Small intestine (tissue), 7 donors: Measurements from ENCODE around the gene KIAA1328. TPM values are rescaled to one million over a fixed set of nuclear protein-coding genes. Genes with fewer than 3 reads are reported as not detected.

Experiments used
- DNase-seq, 2 donors: peaks; one replicate each; pipeline versions ENCODE4 v3.0.0 to v3.0.0-alpha.2; 2013
- FAIRE-seq: peaks from 2 replicates; lab custom pipeline; 2012; peaks lifted over from hg19 to GRCh38; lab: Jason Lieb, UNC
- H3K27ac ChIP-seq, 3 donors: one replicate each; pipeline ENCODE4 v1.5.1; 2013; ENCODE audit warnings: low read length in 2 of 3, mild to moderate bottlenecking in 2 of 3, control low read depth in 1 of 3, inconsistent platforms in 1 of 3, low read depth in 1 of 3, moderate library complexity in 1 of 3
- H3K27me3 ChIP-seq, 3 donors: one replicate each; pipeline ENCODE4 v1.6.1; 2013; ENCODE audit warnings: low read length in 3 of 3, inconsistent platforms in 1 of 3; ENCODE audit not compliant: control insufficient read depth in 3 of 3, insufficient read depth in 3 of 3
- H3K36me3 ChIP-seq, 3 donors: one replicate each; pipeline ENCODE4 v1.6.1; 2013; ENCODE audit warnings: low read length in 3 of 3, inconsistent platforms in 1 of 3, low read depth in 1 of 3, mild to moderate bottlenecking in 1 of 3, moderate library complexity in 1 of 3; ENCODE audit not compliant: control insufficient read depth in 3 of 3, insufficient read depth in 2 of 3
- H3K4me1 ChIP-seq, 3 donors: one replicate each; pipeline ENCODE4 v1.6.1; 2013; ENCODE audit warnings: low read length in 2 of 3, inconsistent platforms in 1 of 3, low read depth in 1 of 3, mild to moderate bottlenecking in 1 of 3, moderate library complexity in 1 of 3; ENCODE audit not compliant: control insufficient read depth in 3 of 3, insufficient read depth in 2 of 3
- H3K4me3 ChIP-seq, 3 donors: one replicate each; pipeline ENCODE4 v1.5.1; 2013; ENCODE audit warnings: low read length in 3 of 3, control low read depth in 1 of 3, inconsistent platforms in 1 of 3, low read depth in 1 of 3, mild to moderate bottlenecking in 1 of 3, moderate library complexity in 1 of 3
- H3K9me3 ChIP-seq, 2 donors: one replicate each; pipeline ENCODE4 v1.6.1; 2013; ENCODE audit warnings: low read depth in 1 of 2, low read length in 1 of 2; ENCODE audit not compliant: control insufficient read depth in 2 of 2, insufficient read depth in 1 of 2
- WGBS, 3 donors: extraction: QIAGEN DNeasy Blood & Tissue Kit; methylation state at CpG; one replicate each; pipeline ENCODE4 v1.1.7; 2013; 5-methylcytosine and 5-hydroxymethylcytosine counted together
- polyA plus RNA-seq, 4 donors: library from polyadenylated mRNA; stranded (reverse) in 3 of 4; unstranded in 1 of 4; fragments of 200-250 nt in 3 of 4; fragments of 120-200 nt in 1 of 4; gene quantifications; one replicate each; pipeline versions ENCODE4 v1.2.1 to v1.2.3, GENCODE V29; 2013
- donor health status: healthy with polysubstance abuse.
- donor health status: control.
- donor health status: control.
- donor health status: Bipolar disorder and iron deficiency.
- donor health status: healthy.

KIAA1328 gene
- polyA plus RNA-seq, 4 donors = 1.8 to 6.8 (median 2.6) TPM

DNA sequence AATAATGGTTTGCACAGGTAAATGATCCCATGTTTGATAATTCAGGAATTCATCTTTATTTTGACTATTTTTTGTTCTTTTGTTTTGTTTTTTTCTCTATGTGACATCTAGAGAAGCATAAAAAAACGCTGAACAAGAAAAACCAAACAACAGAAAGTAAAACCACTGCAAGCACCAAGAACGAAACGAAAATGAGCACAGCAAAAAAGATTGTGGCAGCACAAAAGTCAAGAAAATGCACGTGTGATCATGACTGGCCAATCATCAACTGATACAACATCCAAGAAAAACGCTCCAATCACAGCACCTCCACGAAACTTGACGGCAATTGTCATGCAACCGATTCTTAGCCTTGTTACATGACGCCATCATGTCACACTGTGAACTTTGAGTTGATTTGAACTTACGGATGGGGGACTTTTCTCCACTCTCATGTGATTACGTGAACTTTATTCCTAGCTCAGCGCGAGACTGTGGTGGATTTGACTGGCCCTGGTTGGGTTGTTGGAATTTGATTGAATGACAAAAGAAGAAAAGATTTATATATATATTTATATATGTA, 417.9 kb downstream of the KIAA1328 start:
- FAIRE-seq (no peak), DNase-seq (no peak)
- Histone ChIP-seq H3K27me3 (peaks cover 0 to 7% (median 0%) of the 10 kb centered on the region in 3 donors), H3K4me1 (peaks cover 0 to 19% (median 0%) of the 10 kb centered on the region in 3 donors), H3K27ac (no peak overlapping the region), H3K9me3 (no peaks in the 10 kb centered on the region), H3K4me3 (no peak overlapping the region), H3K36me3 (peaks cover 0 to 21% (median 0%) of the 10 kb centered on the region in 3 donors)
- WGBS, 3 donors = 88% methylated on average over 13 of the region's 13 CpGs

DNA sequence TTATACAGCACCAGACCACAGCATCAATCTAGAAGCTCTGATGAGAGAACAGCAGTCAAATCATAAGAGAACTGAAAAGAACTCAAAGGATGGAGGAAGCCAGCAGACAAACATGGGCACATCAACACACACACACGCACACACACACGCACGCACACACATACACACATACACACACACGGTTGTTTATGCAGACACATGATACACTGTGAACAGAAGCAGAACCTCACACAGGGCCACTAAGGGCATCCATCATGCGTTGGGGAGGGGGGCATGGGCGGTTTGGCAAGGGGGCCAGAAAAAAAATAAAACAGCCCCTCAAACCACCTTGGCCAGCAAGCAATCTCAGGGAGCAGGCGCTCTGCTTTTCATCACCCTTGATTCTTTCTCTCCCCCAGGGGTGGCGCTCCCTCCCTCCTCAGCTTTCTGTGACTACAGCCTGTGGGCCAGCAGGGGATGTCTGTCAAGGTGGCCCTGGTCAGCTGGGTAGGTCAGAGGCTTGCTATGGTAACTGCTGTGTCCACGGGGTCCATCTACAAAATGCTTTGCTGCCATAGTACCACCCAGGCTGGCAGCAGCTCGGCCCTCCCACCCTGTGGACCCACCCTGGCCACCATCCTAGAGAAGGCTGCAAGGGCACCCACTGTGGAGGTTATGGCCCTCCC, 418.7 kb downstream of the KIAA1328 start:
- FAIRE-seq (no peak), DNase-seq (no peak)
- no peak overlapping the region for H3K27ac ChIP-seq
- H3K27me3 ChIP-seq = peaks cover 0 to 10% (median under 1%) of the 10 kb centered on the region in 3 donors
- H3K9me3 ChIP-seq = no peaks in the 10 kb centered on the region
- H3K4me1 ChIP-seq = peaks cover 0 to 26% (median 0%) of the 10 kb centered on the region in 3 donors
- peaks cover 0 to 21% (median 0%) of the 10 kb centered on the region in 3 donors for H3K36me3 ChIP-seq
- H3K4me3 ChIP-seq = no peak overlapping the region
- WGBS, 3 donors = 74 to 86% (median 85%) methylated on average over 10 of the region's 10 CpGs

DNA sequence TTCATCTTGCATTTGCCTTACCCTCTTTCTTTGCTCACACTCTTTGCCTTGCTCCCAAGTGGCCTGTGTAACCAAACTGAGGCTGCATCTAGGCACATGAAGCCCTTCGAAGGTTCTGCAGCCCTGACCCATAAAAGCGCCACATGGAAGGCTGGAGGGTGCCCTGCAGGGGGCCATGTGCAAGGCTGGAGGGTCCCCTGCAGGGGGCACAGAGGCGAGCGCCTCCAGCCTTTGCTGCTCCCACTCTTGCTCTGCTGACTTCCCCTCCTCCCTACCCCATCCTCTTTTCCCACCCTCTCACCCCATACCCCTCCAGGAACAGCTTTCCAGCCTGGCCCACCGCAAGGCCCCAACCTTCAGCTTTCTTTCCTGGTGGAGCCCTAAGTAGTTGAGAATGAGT, 419.4 kb downstream of the KIAA1328 start:
- Histone ChIP-seq H3K4me3 (no peak overlapping the region), H3K9me3 (no peaks in the 10 kb centered on the region), H3K27ac (no peak overlapping the region), H3K27me3 (peaks cover 0 to 12% (median 4%) of the 10 kb centered on the region in 3 donors), H3K4me1 (peaks cover 0 to 28% (median 0%) of the 10 kb centered on the region in 3 donors), H3K36me3 (peaks cover 0 to 20% (median 0%) of the 10 kb centered on the region in 3 donors)
- 87 to 92% (median 89%) methylated on average over 5 of the region's 5 CpGs for WGBS, 3 donors
- no peak for FAIRE-seq
- DNase-seq = no peak

DNA sequence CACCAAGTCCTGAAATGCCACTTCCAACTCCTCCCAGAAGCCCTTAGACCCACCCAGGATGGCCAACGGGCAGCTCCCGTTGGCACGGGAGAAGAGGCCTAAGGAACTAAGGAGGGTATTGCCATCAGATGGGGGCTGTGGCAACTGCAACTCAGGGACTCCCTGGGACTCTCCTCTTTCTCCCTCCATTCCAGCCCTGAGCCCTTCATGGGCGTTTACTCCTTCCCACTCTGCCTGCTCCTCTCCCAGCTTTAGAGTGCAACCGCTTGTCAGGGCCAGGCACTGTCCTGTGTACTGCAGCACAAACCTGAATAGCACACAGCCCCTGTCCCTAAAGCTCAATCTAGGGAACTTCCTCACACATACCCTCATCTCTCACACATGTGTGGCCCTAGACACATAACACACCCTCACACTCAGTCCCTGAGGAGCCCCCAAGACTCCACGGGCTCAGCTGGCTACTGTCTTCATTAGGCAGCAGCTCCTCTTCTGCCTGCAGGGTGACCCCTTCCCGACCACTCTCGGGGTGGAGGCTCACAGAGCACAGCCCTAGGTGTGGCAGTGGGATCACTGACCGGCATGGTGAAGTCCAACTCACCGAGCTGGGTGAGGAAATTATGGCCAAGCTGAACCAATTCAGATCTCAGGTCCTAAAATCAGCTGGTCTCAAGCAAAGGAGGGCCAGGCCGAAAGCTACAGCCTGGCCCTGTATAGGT, 420.4 kb downstream of the KIAA1328 start:
- Histone ChIP-seq H3K36me3 (peaks cover 0 to 20% (median 0%) of the 10 kb centered on the region in 3 donors), H3K4me3 (no peak overlapping the region), H3K27me3 (peaks cover 0 to 12% (median 4%) of the 10 kb centered on the region in 3 donors), H3K9me3 (no peaks in the 10 kb centered on the region), H3K4me1 (peaks cover 0 to 28% (median 0%) of the 10 kb centered on the region in 3 donors), H3K27ac (no peak overlapping the region)
- FAIRE-seq (no peak), DNase-seq (no peak)
- 74 to 78% (median 78%) methylated on average over 11 of the region's 11 CpGs for WGBS, 3 donors

DNA sequence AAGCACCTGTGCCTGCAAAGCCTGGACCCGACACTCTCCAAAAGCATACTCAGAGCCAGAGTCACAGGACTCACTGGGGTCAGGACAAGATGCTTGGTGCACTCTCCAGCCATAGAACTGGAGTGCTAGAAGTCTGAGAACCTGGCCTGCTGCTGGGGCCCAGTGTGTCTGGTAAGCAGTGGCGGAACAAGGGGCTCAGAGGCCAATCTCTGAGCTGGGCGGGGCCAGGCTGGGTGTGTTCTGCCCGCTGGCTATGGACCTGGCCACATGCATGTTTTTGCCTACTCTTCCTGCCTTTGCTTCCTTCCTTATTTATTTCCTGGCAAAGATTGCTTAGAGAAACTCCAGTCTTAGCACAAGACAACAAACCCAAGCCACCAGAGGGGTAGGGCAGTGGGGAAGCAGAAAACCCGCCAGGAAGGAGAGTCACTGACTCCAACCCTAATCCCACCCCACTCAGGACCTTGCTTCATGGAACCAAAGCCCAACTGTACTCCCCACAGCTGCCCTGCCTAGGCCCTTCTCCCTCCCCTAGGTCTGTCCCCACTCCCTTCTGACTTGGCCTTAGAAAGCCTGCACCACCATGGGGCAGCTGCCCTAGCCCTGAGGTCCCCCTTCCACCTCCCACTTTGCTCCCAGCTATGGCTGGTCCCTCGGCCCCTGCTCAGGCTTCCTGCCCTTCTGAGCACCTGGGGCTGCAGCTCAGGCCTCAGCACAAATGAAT, 421.1 kb downstream of the KIAA1328 start:
- DNase-seq (peak; percentile 9 to 71), FAIRE-seq (no peak)
- 56 to 65% (median 63%) methylated on average over 6 of the region's 6 CpGs for WGBS, 3 donors

DNA sequence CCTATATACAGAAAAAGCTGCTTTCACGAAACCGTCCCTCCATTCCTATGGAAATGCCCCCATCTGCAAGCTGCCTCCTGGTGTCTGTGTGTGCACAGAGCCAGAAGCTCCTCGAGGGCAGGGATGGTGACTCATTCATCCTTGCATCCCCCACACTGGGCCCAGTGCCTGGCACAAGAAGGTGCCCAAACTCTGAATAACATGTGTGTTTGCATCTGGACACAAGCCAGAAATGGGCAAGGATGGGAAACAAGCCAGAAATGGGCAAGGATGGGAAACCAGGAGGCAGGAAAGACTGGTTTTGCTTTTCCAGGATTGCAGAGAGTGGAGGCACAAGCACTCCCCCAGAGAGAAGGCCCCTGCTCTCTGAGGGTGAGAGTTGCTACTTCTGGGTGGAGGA, 422.8 kb downstream of the KIAA1328 start:
- Histone ChIP-seq H3K27ac (no peak overlapping the region), H3K9me3 (no peaks in the 10 kb centered on the region), H3K4me1 (peaks cover 0 to 28% (median 0%) of the 10 kb centered on the region in 3 donors), H3K4me3 (no peak overlapping the region), H3K27me3 (peaks cover 0 to 14% (median 4%) of the 10 kb centered on the region in 3 donors), H3K36me3 (peaks cover 0 to 20% (median 0%) of the 10 kb centered on the region in 3 donors)
- FAIRE-seq (no peak), DNase-seq (no peak)
- WGBS, 3 donors = 58 to 75% (median 66%) methylated on average over 3 of the region's 3 CpGs

More for the DNA sequence above, 421.1 kb downstream of the KIAA1328 start:
- no peak overlapping the region for H3K4me3 ChIP-seq
- peaks cover 0 to 28% (median 0%) of the 10 kb centered on the region in 3 donors for H3K4me1 ChIP-seq
- peaks cover 0 to 14% (median 4%) of the 10 kb centered on the region in 3 donors for H3K27me3 ChIP-seq
- H3K9me3 ChIP-seq = no peaks in the 10 kb centered on the region
- H3K36me3 ChIP-seq = peaks cover 0 to 20% (median 0%) of the 10 kb centered on the region in 3 donors
- peak overlapping the region in 1 of 3 donors; percentile 40 for H3K27ac ChIP-seq

DNA sequence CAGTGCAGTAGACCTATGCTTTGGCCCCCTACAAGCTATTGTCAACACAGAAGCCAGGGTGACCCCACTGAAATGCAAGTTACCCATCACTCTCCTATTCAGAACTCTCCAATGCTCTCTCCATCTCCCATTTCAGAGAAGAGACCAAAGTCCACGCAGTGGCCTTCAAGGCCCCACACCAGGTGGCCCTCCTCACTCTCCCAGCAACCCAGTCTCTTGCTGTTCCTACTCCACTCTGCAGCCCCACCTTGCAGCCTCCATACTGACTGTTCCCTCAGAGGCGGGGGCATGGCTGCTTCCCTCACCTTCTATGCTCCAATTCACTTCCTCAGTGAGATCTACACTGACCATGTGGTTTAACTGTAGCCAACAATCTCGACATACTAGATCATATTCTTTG, 423.4 kb downstream of the KIAA1328 start:
- peak overlapping the region in 1 of 3 donors; percentile 58 for H3K4me3 ChIP-seq
- H3K4me1 ChIP-seq = peaks cover 0 to 28% (median 0%) of the 10 kb centered on the region in 3 donors
- DNase-seq = peak in 1 of 2 donors; percentile 9
- no peak for FAIRE-seq
- H3K27me3 ChIP-seq = peaks cover 0 to 14% (median 9%) of the 10 kb centered on the region in 3 donors
- WGBS, 3 donors = 58 to 70% (median 64%) methylated on average over 3 of the region's 3 CpGs
- peaks cover 0 to 18% (median 0%) of the 10 kb centered on the region in 3 donors for H3K36me3 ChIP-seq
- H3K9me3 ChIP-seq = no peaks in the 10 kb centered on the region
- no peak overlapping the region for H3K27ac ChIP-seq
